ENCODE measurements around the gene XPR1.

GRCh38 chr1:180623579-180624347 is 8.1 kb upstream of the XPR1 start:
- peak in 1 of 2 donors; percentile 32 for TF ChIP-seq CTCF (IDR thresholded peaks at IDR 0.05; ENCODE audit: extremely low read depth in 1 of 2, insufficient read depth in 1 of 2, low read depth in 1 of 2, low read length in 2 of 2)
- TF ChIP-seq EZH2 (IDR thresholded peaks at IDR 0.05; ENCODE audit: borderline replicate concordance, low read depth, low read length, severe bottlenecking), result no peak
- TF ChIP-seq POLR2AphosphoS5 (IDR thresholded peaks at IDR 0.05; ENCODE audit: insufficient read depth, low read depth, low read length), result no peak
- TF ChIP-seq MYC (IDR thresholded peaks at IDR 0.05; ENCODE audit: low read depth, low read length), result no peak
- TF ChIP-seq JUN (IDR thresholded peaks at IDR 0.05; ENCODE audit: borderline replicate concordance, insufficient read depth, insufficient read length, low read depth), result no peak
- no peak for TF ChIP-seq POLR2A (IDR thresholded peaks at IDR 0.05; ENCODE audit: low read depth, low read length)

All from endothelial cell of umbilical vein (primary cell).